ENCODE data around the gene PTPN4. TPM values are rescaled to one million over a fixed set of nuclear protein-coding genes. Genes with fewer than 3 reads are reported as not detected.
A peak's percentile ranks its signal among the peaks of the same experiment; 100 is the strongest.

The PTPN4 gene
- total and polyA plus RNA-seq, 10 of the 15 experiments (the other 5 are each of a cell fraction or from before 2014, with no cell fraction given): 5.0 to 29.7 (median 23.7) TPM

GRCh38 chr2:119756837-119757236, 2.9 kb upstream of the PTPN4 start:
- FAIRE-seq (no peak), DNase-seq (ENCODE audit: low read depth, low spot score) (no peak), ATAC-seq (no peak)
- H4K20me1 ChIP-seq (ENCODE audit: control insufficient read depth, insufficient read depth): no peaks in the 10 kb centered on the region
- H3K27ac ChIP-seq (ENCODE audit: control insufficient read depth, insufficient read depth): no peak overlapping the region
- intact Hi-C loops (cut with micrococcal nuclease; ENCODE audit: unreplicated experiment): loop anchor here (5.0 to 10.0 kb wide), 2 partner anchors 475 to 558 kb away; no protein-coding TSS in a partner anchor
- in situ Hi-C loops (cut with MboI): loop anchor here (5.0 kb wide), 1 partner anchor 420 kb away; no protein-coding TSS in a partner anchor
- no peak for TF ChIP-seq HSF1 (IDR thresholded peaks at IDR 0.05; ENCODE audit: low read depth, low read length)
- no peak for TF ChIP-seq E2F8 (IDR thresholded peaks at IDR 0.05; ENCODE audit: low read depth, partially characterized antibody)
- TF ChIP-seq NKRF (conservative IDR thresholded peaks at IDR 0.05): no peak
- no peak for TF ChIP-seq TCF3 (IDR thresholded peaks at IDR 0.05; ENCODE audit: borderline replicate concordance, insufficient read depth, low read depth, low read length)
- no peak for TF ChIP-seq SUPT20H (IDR thresholded peaks at IDR 0.05; ENCODE audit: borderline replicate concordance, control insufficient read depth, low read depth, low read length)
- no peak for TF ChIP-seq TCF7 (IDR thresholded peaks at IDR 0.05; ENCODE audit: borderline replicate concordance)
- no peak for TF ChIP-seq ELK1 (IDR thresholded peaks at IDR 0.05; ENCODE audit: low read depth, low read length)
- no peak for TF ChIP-seq CREB1 (IDR thresholded peaks at IDR 0.05; ENCODE audit: low read depth)
- no peak for TF ChIP-seq ZZZ3 (IDR thresholded peaks at IDR 0.05; ENCODE audit: control insufficient read depth, insufficient read length, low read depth)
- no peak for TF ChIP-seq STAT3 (IDR thresholded peaks at IDR 0.05; ENCODE audit: low read depth, low read length)
- TF ChIP-seq CBFB (IDR thresholded peaks at IDR 0.05; ENCODE audit: low read depth): no peak
- no peak for TF ChIP-seq SUZ12 (IDR thresholded peaks at IDR 0.05; ENCODE audit: unreplicated experiment)
- 69% methylated on average over 5 of the region's 5 CpGs for WGBS (ENCODE audit: insufficient coverage, insufficient replicate concordance, low lambda C conversion rate, missing lambda C conversion rate)
- peak overlapping the region; percentile 19; the same call in 1 of the 2 replicates for H2AFZ ChIP-seq (ENCODE audit: control insufficient read depth, low read depth, low read length)
- CTCF ChIA-PET: interaction anchor here (0.9 to 7.9 kb wide), 6 partner anchors 13 to 418 kb away, joined by 3 to 144 read pairs (median 36); no protein-coding TSS in a partner anchor
- RAD21 ChIA-PET (ENCODE audit: unreplicated experiment): interaction anchor here (0.8 to 7.7 kb wide), 2 partner anchors 67 to 418 kb away, joined by 3 to 90 read pairs; no protein-coding TSS in a partner anchor
- H3K9ac ChIP-seq (ENCODE audit: control insufficient read depth, insufficient read depth, low read length): no peak overlapping the region
- no peaks in the 10 kb centered on the region for H3K9me3 ChIP-seq (replicated peaks; ENCODE audit: control insufficient read depth, insufficient read depth, low read length)
- H3K27me3 ChIP-seq (replicated peaks in 1 of 2; ENCODE audit: control insufficient read depth in 2 of 2, insufficient read depth in 2 of 2, low read length in 1 of 2): no peaks in the 10 kb centered on the region; a peak in 1 of 4 replicates
- no peaks in the 10 kb centered on the region for H3K36me3 ChIP-seq (ENCODE audit: control insufficient read depth in 2 of 2, insufficient read depth in 2 of 2, low read length in 1 of 2)
- POLR2A ChIA-PET: no interaction called here
- peaks cover 20% of the 10 kb centered on the region for H3K79me2 ChIP-seq (ENCODE audit: control insufficient read depth, insufficient read depth, low read length)
- BruUV-seq (replicated peaks): no TSS peak
- H3K4me1 ChIP-seq (ENCODE audit: control insufficient read depth, insufficient read depth, low read length): no peaks in the 10 kb centered on the region
- SMC1A ChIA-PET (ENCODE audit: uncharacterized antibody, unreplicated experiment): interaction anchor here (1.0 to 5.9 kb wide), 5 partner anchors 14 to 419 kb away, joined by 3 to 69 read pairs (median 3); no protein-coding TSS in a partner anchor
- H3K4me2 ChIP-seq (ENCODE audit: control insufficient read depth, insufficient read depth): no peak overlapping the region
- H3K4me3 ChIP-seq: no peak overlapping the region

Measured in GM12878 (cell line).